ENCODE results near the gene TARBP2.

Gene TARBP2

DNA sequence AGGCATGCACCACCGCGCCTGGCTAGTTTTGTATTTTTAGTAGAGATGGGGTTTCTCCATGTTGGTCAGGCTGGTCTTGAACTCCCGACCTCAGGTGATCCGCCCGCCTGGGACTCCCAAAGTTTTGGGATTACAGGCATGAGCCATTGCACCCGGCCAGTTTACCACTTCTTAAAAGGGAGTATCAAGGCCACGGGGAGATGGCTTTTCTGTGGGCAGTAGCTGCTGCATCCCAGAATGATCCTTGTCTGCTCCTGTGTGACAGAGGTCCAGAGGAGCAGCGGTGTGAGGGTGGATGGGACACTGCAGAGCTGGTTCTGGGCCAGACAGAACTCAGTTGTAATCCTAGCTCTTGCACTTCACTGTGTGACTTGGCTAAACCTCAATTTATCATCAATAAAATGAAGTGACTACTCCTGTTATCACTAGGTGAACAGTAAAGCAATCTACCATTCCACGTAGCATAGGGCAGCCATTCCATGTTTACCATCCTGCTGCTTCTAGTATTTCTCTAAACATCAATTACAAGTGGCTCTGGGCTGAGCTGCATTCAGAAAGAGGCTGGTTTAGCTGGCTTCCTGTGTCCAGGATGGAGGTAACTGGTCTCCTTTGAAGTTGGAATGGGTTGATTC is 9.2 kb downstream of the TARBP2 start:
- no peak overlapping the region for H3K27ac ChIP-seq (ENCODE audit: extremely low read depth, low read depth, low read length)
- TF ChIP-seq ZNF596 (tag by site-specific recombination; IDR thresholded peaks at IDR 0.05) (no peak), KLF1 (tag by site-specific recombination; IDR thresholded peaks at IDR 0.05) (no peak), ZNF366 (tag by site-specific recombination; conservative IDR thresholded peaks at IDR 0.05) (no peak), ZNF157 (tag by site-specific recombination; IDR thresholded peaks at IDR 0.05) (no peak), ZBTB44 (tag by site-specific recombination; IDR thresholded peaks at IDR 0.05) (no peak), YY2 (tag by site-specific recombination; IDR thresholded peaks at IDR 0.05) (no peak), ZNF426 (tag by site-specific recombination; IDR thresholded peaks at IDR 0.05) (no peak), ZBTB48 (tag by site-specific recombination; IDR thresholded peaks at IDR 0.05) (no peak), PATZ1 (tag by site-specific recombination; IDR thresholded peaks at IDR 0.05) (no peak), ZNF514 (tag by site-specific recombination; IDR thresholded peaks at IDR 0.05) (no peak), SCRT1 (tag by site-specific recombination; IDR thresholded peaks at IDR 0.05; ENCODE audit: borderline replicate concordance) (no peak), WT1 (tag by site-specific recombination; IDR thresholded peaks at IDR 0.05) (no peak), KLF8 (tag by site-specific recombination; IDR thresholded peaks at IDR 0.05) (no peak), ZNF747 (tag by site-specific recombination; IDR thresholded peaks at IDR 0.05) (no peak)
- TF ChIP-seq, protein P1, sequence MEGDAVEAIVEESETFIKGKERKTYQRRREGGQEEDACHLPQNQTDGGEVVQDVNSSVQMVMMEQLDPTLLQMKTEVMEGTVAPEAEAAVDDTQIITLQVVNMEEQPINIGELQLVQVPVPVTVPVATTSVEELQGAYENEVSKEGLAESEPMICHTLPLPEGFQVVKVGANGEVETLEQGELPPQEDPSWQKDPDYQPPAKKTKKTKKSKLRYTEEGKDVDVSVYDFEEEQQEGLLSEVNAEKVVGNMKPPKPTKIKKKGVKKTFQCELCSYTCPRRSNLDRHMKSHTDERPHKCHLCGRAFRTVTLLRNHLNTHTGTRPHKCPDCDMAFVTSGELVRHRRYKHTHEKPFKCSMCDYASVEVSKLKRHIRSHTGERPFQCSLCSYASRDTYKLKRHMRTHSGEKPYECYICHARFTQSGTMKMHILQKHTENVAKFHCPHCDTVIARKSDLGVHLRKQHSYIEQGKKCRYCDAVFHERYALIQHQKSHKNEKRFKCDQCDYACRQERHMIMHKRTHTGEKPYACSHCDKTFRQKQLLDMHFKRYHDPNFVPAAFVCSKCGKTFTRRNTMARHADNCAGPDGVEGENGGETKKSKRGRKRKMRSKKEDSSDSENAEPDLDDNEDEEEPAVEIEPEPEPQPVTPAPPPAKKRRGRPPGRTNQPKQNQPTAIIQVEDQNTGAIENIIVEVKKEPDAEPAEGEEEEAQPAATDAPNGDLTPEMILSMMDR (tag by site-specific recombination; IDR thresholded peaks at IDR 0.05) = no peak
- H3K4me1 ChIP-seq (ENCODE audit: control insufficient read depth, insufficient read depth, low read length) = no peaks in the 10 kb centered on the region
- H3K36me3 ChIP-seq (ENCODE audit: control insufficient read depth in 2 of 2, insufficient read depth in 1 of 2, low read length in 2 of 2) = peaks cover 0 to 70% of the 10 kb centered on the region in 2 experiments; a peak in 1 of 3 replicates
- ChIA-PET POLR2A (interaction anchor here (2.9 kb wide), 1 partner anchor 9 kb away, joined by 20 read pairs; the partner anchor contains the start of gene TARBP2), CTCF (interaction anchor here (0.7 to 5.4 kb wide), 10 partner anchors 9 to 445 kb away, joined by 3 to 63 read pairs (median 3); partner anchors contain the start of genes AAAS and TARBP2)
- H3K4me3 ChIP-seq (ENCODE audit: low read depth, low read length) = no peak overlapping the region
- H3K9me3 ChIP-seq (ENCODE audit: control insufficient read depth, insufficient read depth, low read depth, low read length) = no peaks in the 10 kb centered on the region

DNA sequence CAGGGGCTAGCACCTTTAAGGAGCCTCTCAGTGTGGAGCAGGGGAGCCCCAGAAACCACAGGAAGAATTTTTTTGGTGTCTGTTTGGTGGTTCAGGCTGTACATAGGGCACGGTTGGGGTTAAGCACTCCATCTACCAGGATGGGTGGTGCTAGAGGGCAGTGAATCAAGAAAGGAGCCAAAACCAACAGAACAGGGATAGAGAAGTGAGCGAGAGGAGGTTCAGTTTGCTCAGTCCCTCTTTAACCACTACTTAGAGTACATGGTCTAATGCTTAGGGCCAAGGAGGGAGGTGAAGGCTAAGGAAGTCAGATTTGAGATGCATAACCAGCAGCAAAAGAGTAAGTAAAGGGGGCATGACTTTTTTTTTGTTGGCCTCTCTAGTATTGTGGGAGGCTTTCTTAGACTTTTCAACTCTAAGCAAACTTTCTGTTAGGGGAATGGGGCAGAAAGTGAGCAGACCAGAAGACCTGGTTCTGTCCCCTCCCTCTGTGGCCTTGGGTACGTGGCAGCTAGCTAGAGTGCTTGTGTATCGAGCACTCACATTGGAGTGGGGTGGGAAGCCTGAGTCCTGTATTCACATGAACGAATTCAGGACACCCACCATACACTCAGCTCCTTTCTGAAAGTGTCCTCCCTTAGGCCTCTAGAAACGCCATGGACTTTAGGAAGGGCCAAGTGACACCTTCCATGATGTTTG is 12.8 kb downstream of the TARBP2 start:
- POLR2A ChIA-PET = no interaction called here
- CTCF ChIA-PET = interaction anchor here (2.2 kb wide), 1 partner anchor 192 kb away, joined by 8 read pairs; the partner anchor contains the start of gene AAAS
- Histone ChIP-seq H3K27ac (ENCODE audit: extremely low read depth, low read depth, low read length) (no peak overlapping the region), H3K4me1 (ENCODE audit: control insufficient read depth, insufficient read depth, low read length) (no peaks in the 10 kb centered on the region), H3K4me3 (ENCODE audit: low read depth, low read length) (no peak overlapping the region), H3K9me3 (ENCODE audit: control insufficient read depth, insufficient read depth, low read depth, low read length) (no peaks in the 10 kb centered on the region), H3K36me3 (ENCODE audit: control insufficient read depth in 2 of 2, insufficient read depth in 1 of 2, low read length in 2 of 2) (peaks cover 12 to 67% of the 10 kb centered on the region in 2 experiments)
- TF ChIP-seq PRDM1 (tag by site-specific recombination; IDR thresholded peaks at IDR 0.05) (0 out of 2 replicates have a peak, but pooled peaks have one; percentile 9), ZNF747 (tag by site-specific recombination; IDR thresholded peaks at IDR 0.05) (no peak)

Measured in HEK293 (cell line).